Osteoblast (primary cell): ENCODE measurements around the gene AHNAK. TPM values are rescaled to one million over a fixed set of nuclear protein-coding genes. Genes with fewer than 3 reads are reported as not detected.
A peak's percentile ranks its signal among the peaks of the same experiment; 100 is the strongest.
"Not testable (repeated sequence)": the region's sequence is repeated elsewhere in the genome, so short reads cannot be mapped to it uniquely, and the experiment has no call there.

Source experiments
- DNase-seq: peaks from one replicate; pipeline ENCODE4 v3.0.0; 2011; ENCODE audit warnings: low spot score, mixed read lengths; ENCODE audit not compliant: insufficient read length; ENCODE audit errors: missing footprints
- H2AFZ ChIP-seq: 2 replicates; pipeline ENCODE4 v1.6.0; 2011; ENCODE audit warnings: mild to moderate bottlenecking, low read length
- H3K27ac ChIP-seq: 2 replicates; pipeline ENCODE4 v1.5.1; 2011; ENCODE audit warnings: mild to moderate bottlenecking, low read depth, low read length, moderate library complexity
- H3K27me3 ChIP-seq: 2 replicates; pipeline ENCODE4 v1.6.0; 2012; ENCODE audit warnings: mild to moderate bottlenecking, control low read depth, inconsistent platforms, low read length, moderate library complexity; ENCODE audit not compliant: insufficient read depth
- H3K36me3 ChIP-seq: 2 replicates; pipeline ENCODE4 v1.5.1; 2011; ENCODE audit warnings: mild to moderate bottlenecking, low read length, control low read depth, moderate library complexity; ENCODE audit not compliant: insufficient read depth
- H3K4me1 ChIP-seq: 2 replicates; pipeline ENCODE4 v1.5.1; 2011; ENCODE audit warnings: mild to moderate bottlenecking, low read length, control low read depth, moderate library complexity; ENCODE audit not compliant: insufficient read depth
- H3K4me2 ChIP-seq: 2 replicates; pipeline ENCODE4 v1.6.0; 2011; ENCODE audit warnings: mild to moderate bottlenecking, low read length; ENCODE audit not compliant: insufficient read depth
- H3K4me3 ChIP-seq: fragments of 200-600 bp; sonication (generic); 3 replicates; pipeline ENCODE4 v1.5.1; 2012; ENCODE audit warnings: mild to moderate bottlenecking, low read length, inconsistent platforms; ENCODE audit not compliant: insufficient read depth
- H3K79me2 ChIP-seq: 2 replicates; pipeline ENCODE4 v1.6.0; 2012; ENCODE audit warnings: mild to moderate bottlenecking, low read length, control low read depth, inconsistent platforms; ENCODE audit not compliant: insufficient read depth
- H3K9me3 ChIP-seq: 2 replicates; pipeline ENCODE4 v1.5.1; 2011; ENCODE audit warnings: low read depth, low read length, control low read depth
- H4K20me1 ChIP-seq: 2 replicates; pipeline ENCODE4 v1.6.0; 2012; ENCODE audit warnings: mild to moderate bottlenecking, low read length, control low read depth; ENCODE audit not compliant: insufficient read depth
- total RNA-seq: library from RNA; depleted of rRNA; stranded (reverse); fragments of >200 nt; gene quantifications from 2 replicates; pipeline ENCODE4 v1.2.3, GENCODE V29; 2012
- TF ChIP-seq, protein P1 (sequence below): IDR thresholded peaks from 2 replicates; pipeline ENCODE4 v1.5.1; 2011; ENCODE audit warnings: mild to moderate bottlenecking, low read depth, low read length, moderate library complexity; ENCODE audit errors: extremely low read depth

Gene AHNAK
- total RNA-seq, 1 donor, result 720 TPM

DNA sequence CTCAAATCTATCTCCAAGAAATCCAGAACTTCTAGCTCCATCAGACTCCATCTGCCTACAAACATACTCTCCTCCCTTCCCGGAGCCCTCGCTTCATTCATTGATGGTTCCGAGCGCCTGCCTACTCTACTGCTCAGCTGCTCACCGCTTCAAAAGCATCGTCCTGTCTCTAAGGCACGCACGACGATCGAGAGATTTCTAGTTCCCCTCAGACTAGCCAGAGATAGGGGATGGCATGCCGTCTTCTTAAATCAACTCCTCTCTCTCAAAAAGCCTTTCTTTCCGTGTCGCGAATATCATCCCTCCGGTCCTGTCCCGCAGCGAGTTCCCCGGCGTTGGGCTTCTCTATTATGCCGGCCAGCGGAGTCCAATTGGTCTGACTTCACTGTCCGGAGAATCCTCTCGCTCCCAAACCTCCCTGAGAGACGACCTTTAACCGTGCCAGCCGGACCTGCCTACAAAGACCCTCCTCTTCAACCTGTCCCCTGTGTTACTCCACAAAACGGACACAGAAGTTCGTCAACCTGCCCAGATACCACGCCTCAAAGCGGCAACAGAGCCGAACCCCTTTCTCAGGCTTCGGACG, 26.5 kb upstream of the AHNAK start:
- H3K4me3 ChIP-seq, result peak overlapping the region; percentile 93
- peaks cover 30% of the 10 kb centered on the region for H3K4me1 ChIP-seq
- TF ChIP-seq, protein P1, sequence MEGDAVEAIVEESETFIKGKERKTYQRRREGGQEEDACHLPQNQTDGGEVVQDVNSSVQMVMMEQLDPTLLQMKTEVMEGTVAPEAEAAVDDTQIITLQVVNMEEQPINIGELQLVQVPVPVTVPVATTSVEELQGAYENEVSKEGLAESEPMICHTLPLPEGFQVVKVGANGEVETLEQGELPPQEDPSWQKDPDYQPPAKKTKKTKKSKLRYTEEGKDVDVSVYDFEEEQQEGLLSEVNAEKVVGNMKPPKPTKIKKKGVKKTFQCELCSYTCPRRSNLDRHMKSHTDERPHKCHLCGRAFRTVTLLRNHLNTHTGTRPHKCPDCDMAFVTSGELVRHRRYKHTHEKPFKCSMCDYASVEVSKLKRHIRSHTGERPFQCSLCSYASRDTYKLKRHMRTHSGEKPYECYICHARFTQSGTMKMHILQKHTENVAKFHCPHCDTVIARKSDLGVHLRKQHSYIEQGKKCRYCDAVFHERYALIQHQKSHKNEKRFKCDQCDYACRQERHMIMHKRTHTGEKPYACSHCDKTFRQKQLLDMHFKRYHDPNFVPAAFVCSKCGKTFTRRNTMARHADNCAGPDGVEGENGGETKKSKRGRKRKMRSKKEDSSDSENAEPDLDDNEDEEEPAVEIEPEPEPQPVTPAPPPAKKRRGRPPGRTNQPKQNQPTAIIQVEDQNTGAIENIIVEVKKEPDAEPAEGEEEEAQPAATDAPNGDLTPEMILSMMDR, result no peak
- H2AFZ ChIP-seq, result peak overlapping the region; percentile 61
- peak; percentile 71 for DNase-seq
- H3K27ac ChIP-seq, result peak overlapping the region; percentile 78
- peak overlapping the region; percentile 90 for H3K4me2 ChIP-seq
- H4K20me1 ChIP-seq, result peaks cover 30% of the 10 kb centered on the region
- H3K27me3 ChIP-seq, result no peaks in the 10 kb centered on the region
- H3K79me2 ChIP-seq, result peaks cover 76% of the 10 kb centered on the region
- H3K9me3 ChIP-seq, result no peaks in the 10 kb centered on the region
- peaks cover 52% of the 10 kb centered on the region for H3K36me3 ChIP-seq

DNA sequence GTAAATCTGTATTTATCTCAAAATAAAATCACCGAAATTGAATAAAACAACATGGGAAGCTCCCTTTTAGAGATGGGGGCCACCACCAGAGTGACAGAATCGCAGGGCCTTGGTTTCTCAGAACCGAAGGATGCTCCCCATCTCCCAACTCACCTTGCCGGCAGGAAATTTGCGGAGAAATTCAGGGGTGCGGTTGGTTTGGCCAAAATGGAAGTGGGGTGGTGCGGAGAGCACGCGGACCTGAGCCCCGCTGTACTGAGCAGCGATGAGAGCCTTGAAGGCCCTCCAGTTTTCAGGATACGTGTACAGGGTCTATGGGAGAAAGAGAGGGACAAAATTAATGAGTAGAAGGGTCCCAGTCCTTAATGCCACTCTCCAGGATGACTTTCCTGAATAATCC, 25.8 kb upstream of the AHNAK start:
- H2AFZ ChIP-seq, result no peak overlapping the region
- H3K27me3 ChIP-seq, result no peaks in the 10 kb centered on the region
- H3K9me3 ChIP-seq, result no peaks in the 10 kb centered on the region
- peaks cover 31% of the 10 kb centered on the region for H4K20me1 ChIP-seq
- peak overlapping the region; percentile 90 for H3K4me2 ChIP-seq
- TF ChIP-seq, protein P1, result no peak
- peak overlapping the region; percentile 78 for H3K27ac ChIP-seq
- DNase-seq, result no peak
- H3K4me3 ChIP-seq, result peak overlapping the region; percentile 93
- H3K36me3 ChIP-seq, result peaks cover 55% of the 10 kb centered on the region
- H3K4me1 ChIP-seq, result peaks cover 30% of the 10 kb centered on the region
- peaks cover 82% of the 10 kb centered on the region for H3K79me2 ChIP-seq

DNA sequence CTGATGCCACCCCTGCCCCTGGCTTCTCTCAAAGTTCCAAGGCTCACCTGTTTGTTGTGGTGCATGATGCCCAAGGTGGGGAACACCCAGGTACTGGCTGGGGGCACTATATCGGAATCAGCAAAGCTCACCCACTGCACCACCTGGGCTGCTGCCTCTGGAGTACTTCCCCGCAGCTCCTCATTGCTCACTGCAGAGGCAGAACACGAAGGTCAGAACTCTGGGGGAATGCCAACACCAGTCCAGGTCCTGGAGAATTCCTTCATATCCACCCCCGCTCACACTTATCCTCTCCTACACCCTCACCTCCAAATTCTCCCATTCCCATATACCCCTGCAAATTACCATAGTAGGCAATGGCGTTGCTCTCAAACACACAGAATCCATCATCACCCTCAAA, 24.9 kb upstream of the AHNAK start:
- Histone ChIP-seq H3K4me2 (peak overlapping the region; percentile 90), H3K79me2 (peaks cover 91% of the 10 kb centered on the region), H3K36me3 (peaks cover 64% of the 10 kb centered on the region), H3K4me3 (peak overlapping the region; percentile 93), H3K4me1 (peaks cover 30% of the 10 kb centered on the region), H4K20me1 (peaks cover 34% of the 10 kb centered on the region), H3K27ac (peak overlapping the region; percentile 38)
- H3K9me3 ChIP-seq, DNase-seq, H2AFZ ChIP-seq, H3K27me3 ChIP-seq: not testable (repeated sequence)

DNA sequence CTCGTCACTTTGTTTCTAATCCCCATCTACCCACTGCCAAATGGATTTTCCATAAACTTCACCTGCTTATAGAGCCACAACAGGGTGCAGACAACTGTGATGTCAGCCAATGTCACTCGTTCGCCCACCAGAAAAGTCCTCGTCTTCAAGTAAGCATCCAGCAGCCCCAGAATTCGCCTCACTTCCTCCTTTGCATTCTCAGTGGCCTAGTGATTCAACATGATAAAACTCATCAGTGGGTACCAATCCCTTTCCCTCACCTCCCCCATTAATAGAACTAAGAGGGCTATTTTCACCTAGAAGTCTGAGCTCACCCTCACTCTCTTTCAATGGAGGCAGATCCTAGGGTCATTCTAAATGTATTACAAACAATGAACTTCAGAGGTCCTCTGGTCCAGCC, 24.3 kb upstream of the AHNAK start:
- not testable (repeated sequence) for H3K27ac ChIP-seq, H3K9me3 ChIP-seq, DNase-seq, H2AFZ ChIP-seq, H3K4me2 ChIP-seq, H3K4me3 ChIP-seq, H3K27me3 ChIP-seq
- peaks cover 34% of the 10 kb centered on the region for H4K20me1 ChIP-seq
- peaks cover 64% of the 10 kb centered on the region for H3K36me3 ChIP-seq
- H3K79me2 ChIP-seq, result peaks cover 95% of the 10 kb centered on the region
- H3K4me1 ChIP-seq, result peaks cover 28% of the 10 kb centered on the region

DNA sequence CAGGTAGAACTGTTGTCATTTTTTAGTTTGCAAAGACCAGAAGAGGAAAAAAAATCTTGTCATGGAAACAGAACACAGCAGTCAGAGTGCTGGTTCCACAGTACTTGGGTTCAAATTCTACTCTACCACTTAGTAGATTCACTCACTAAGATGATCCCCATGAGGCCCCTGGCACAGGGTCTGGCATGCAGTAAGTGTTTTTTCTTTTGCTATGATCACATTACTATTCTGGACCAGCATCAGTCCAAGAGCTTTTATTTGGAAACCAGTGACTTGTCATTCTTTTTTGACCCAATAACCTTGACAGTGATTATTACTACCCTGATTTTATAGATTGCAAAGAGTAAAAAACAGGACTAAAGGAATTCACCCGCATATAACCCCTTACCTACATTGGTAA, 23.0 kb upstream of the AHNAK start:
- peaks cover 74% of the 10 kb centered on the region for H3K36me3 ChIP-seq
- H3K27me3 ChIP-seq, result no peaks in the 10 kb centered on the region
- TF ChIP-seq, protein P1, result no peak
- H3K4me1 ChIP-seq, result peaks cover 16% of the 10 kb centered on the region
- H4K20me1 ChIP-seq, result peaks cover 43% of the 10 kb centered on the region
- H3K79me2 ChIP-seq, result peaks cover 94% of the 10 kb centered on the region
- no peak overlapping the region for H3K4me3 ChIP-seq
- no peak overlapping the region for H2AFZ ChIP-seq
- H3K9me3 ChIP-seq, result no peaks in the 10 kb centered on the region
- peak; percentile 62 for DNase-seq
- H3K27ac ChIP-seq, result no peak overlapping the region
- no peak overlapping the region for H3K4me2 ChIP-seq
